GM21360 (cell line): ENCODE results near the gene ARHGEF17.
A peak's percentile ranks its signal among the peaks of the same experiment; 100 is the strongest.

Experiments used
- ATAC-seq: cut with Tn5 transposase; IDR thresholded peaks from one replicate; pipeline ENCODE4 v1.9.1; 2021; ENCODE audit warnings: mild to moderate bottlenecking, moderate library complexity; ENCODE audit not compliant: unreplicated experiment

Gene ARHGEF17

GRCh38 chr11:73350908-73351636, 43.0 kb downstream of the ARHGEF17 start:
- ATAC-seq = no peak

GRCh38 chr11:73353422-73353821, 45.3 kb downstream of the ARHGEF17 start:
- ATAC-seq = no peak

- ATAC-seq = no peak
These were observed 47.0 kb downstream of the ARHGEF17 start for GRCh38 chr11:73355109-73355508.

- ATAC-seq = no peak
These were observed 49.1 kb downstream of the ARHGEF17 start for GRCh38 chr11:73356979-73357860.

DNA sequence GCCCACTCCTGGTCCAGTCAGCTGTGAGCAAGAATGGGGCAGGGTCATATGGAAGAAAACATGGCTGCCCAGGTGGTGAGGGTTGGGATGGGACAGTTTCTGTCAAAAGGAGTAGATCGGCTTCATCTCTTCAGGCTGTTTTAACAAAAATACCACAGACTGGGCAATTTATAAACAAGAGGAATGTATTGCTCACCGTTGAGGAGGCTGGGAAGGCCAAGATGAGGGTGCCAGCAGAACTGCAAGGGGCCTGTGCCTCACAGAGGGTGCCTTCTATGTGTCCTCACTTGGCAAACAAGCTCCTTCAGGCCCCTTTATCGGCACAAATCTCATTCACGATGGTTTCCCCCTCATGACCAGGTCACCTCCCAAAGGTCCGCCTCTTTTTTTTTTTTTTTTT, 50.0 kb downstream of the ARHGEF17 start:
- no peak for ATAC-seq

DNA sequence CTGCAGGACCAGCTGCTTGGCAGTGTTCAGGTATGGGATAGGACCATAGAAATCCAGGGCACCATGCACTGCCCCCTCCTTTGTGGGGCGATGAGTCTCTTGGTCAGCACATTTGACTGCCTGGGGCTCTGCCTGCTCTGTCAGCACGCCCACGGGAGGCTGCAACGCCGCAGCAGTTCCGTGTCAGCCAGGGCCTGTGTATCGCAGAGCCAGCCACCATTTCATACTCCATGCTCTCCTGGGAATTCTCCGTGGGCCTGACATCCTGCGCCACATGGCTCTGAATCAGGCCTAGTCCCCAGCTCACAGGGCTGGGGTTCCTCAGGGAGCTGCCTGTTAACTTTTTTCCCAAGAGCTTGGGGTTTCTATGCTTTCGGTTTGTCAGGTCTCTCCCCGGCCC, 51.3 kb downstream of the ARHGEF17 start:
- ATAC-seq = no peak

DNA sequence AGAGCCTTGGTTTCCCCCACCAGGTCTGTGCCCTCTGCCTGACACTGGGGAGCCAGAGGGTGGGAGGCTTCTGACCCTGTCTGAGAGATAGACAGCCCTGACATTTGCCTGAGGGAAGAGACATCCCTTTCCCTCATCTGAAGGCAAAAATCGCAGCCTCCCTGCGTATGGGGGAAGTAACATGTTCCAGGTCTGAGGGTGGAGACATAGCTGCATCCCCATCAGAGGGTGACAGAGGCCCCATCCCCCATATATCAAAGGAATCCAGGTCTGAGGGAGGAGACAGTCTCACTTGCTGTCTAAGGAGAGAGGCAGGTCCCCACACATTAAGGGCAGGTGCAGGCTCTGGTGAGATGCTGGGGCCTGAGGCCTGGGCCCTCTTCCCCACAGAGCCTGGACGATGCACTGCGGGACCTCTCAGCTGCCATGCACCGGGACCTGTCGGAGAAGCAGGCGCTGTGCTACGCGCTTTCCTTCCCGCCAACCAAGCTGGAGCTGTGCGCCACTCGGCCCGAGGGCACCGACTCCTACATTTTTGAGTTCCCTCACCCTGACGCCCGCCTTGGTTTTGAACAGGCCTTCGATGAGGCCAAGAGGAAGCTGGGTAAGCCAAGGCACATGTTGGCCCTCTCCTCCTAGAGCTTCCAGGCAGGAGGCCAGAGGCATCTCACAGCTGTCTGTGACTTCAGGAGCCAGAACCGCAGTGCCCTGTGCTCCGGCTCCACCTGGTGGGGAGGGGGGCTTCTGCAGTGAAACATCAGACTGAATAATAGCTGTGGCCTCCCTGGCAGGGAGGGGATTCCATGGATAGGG, 52.1 kb downstream of the ARHGEF17 start:
- no peak for ATAC-seq

- ATAC-seq = no peak
These were observed 52.8 kb downstream of the ARHGEF17 start for GRCh38 chr11:73360743-73361369.

DNA sequence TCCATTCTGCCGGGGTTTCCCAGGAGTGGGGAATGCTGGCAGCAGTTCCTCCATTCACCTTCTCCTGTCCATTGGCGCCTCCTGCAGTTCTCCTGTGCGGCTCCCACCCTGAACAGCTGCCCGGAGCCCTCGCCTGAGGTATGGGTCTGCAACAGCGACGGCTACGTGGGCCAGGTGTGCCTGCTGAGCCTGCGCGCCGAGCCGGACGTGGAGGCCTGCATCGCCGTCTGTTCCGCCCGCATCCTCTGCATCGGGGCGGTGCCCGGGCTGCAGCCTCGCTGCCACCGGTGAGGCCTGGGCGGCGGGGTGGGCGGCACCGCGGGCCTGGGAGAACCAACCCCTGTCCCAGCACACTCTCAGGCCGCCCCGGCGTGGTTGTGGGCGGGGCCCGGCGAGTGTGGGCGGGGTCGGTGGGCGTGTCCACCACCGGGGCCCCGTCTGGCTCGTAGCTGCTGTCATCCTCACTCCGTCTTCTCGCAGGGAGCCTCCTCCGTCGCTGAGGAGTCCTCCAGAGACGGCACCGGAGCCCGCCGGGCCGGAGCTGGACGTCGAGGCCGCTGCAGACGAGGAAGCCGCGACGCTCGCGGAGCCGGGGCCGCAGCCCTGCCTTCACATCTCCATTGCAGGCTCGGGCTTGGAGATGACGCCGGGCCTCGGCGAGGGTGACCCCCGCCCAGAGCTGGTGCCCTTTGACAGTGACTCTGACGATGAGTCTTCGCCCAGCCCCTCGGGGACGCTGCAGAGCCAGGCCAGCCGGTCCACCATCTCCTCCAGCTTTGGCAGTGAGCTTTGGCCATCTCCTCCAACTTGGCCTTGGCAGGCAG, 54.1 kb downstream of the ARHGEF17 start:
- ATAC-seq = no peak

DNA sequence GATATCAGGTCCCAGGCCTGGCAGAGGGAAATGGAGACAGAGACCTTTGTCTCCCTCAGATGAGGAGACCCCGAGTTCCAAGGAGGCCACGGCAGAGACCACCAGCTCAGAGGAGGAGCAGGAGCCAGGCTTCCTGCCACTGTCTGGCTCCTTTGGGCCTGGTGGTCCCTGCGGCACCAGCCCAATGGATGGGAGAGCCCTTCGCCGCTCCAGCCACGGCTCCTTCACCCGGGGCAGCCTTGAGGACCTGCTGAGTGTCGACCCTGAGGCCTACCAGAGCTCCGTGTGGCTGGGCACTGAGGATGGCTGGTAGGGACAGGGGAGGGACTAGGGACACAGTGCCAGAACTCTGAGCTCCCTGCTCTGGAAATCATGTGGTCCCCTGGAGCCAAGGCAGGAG, 55.1 kb downstream of the ARHGEF17 start:
- ATAC-seq = no peak

DNA sequence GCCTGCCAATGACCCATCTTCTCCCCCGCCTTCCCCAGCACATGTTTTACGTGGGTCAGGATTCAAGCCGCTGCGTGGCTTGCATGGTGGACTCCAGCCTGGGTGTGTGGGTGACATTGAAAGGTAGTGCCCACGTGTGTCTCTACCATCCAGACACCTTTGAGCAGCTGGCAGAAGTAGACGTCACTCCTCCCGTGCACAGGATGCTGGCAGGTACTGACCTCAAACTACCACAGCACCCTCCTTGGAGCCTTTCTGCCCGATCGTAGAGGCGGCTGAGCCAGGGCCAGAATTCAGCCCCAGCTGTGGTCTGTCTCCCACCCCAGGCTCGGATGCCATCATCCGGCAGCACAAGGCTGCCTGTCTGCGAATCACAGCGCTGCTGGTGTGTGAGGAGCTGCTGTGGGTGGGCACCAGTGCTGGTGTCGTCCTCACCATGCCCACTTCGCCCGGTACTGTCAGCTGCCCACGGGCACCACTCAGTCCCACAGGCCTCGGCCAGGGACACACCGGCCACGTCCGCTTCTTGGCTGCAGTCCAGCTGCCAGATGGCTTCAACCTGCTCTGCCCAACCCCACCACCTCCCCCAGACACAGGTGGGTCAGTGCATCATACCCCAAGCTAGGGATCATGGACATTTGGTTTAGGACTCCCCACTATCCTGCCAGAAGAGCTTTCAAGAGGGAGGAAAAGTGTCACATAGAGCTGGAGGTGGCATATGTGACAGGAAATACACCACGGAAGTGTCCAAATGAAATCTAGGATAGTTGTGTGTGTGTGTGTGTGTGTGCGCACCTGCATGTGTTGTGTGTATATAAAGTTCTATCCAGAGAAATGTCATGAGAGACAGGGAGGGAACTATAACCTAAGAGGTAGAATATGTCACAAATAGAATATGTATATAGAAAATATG, 57.5 kb downstream of the ARHGEF17 start:
- no peak for ATAC-seq

DNA sequence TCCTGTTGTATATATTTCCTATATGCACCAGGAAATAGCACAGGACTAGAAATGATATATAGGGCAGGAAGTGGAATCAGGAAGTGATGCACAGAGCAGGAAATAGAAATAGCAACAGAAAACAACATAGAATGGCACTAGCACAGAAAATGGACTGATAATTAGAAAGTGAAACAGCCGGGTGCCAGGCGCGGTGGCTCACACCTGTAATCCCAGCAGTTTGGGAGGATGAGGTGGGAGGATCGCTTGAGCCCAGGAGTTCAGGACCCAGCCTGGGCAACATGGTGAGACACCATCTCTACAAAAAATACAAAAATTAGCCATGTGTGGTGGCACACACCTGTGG, 58.2 kb downstream of the ARHGEF17 start:
- ATAC-seq = no peak

DNA sequence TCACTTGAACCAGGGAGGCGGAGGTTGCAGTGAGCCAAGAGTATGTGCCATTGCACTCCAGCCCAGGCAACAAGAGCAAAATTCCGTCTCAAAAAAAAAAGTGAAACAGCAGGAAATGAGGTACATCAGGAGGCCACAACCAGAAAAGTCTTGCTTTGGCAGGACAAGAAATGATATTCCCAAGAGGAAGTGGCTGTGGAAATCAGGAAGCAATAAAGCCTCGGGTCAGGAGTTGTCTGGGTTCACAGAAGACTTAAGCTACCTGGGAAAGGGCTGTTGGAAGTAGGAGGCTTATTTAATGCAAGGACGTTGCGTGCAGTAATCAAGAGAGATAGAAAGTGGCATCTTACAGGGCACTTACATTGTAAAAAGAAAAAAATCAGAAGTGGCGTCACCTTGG, 58.9 kb downstream of the ARHGEF17 start:
- ATAC-seq = no peak

DNA sequence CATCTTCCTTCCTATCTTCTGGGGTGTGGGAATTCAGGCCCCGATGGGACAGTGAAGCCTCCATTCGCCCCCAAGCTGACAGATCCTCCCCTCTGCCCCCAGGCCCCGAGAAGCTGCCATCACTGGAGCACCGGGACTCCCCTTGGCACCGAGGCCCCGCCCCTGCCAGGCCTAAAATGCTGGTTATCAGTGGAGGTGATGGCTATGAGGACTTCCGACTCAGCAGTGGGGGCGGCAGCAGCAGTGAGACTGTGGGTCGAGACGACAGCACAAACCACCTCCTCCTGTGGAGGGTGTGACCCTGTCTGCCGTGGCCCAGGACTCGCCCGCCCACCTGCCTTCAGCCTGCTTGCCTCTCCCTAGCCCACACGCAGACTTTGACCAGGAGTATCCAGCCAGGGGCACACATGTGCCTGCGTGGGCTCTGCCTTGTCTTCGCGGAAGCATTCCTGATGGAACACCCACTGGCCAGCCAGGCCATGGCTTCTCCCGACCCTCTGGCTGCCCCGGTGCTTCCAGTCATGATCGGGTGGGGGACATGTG, 59.5 kb downstream of the ARHGEF17 start:
- ATAC-seq = no peak

- ATAC-seq = no peak
These were observed 64.4 kb downstream of the ARHGEF17 start for GRCh38 chr11:73372375-73372993.

DNA sequence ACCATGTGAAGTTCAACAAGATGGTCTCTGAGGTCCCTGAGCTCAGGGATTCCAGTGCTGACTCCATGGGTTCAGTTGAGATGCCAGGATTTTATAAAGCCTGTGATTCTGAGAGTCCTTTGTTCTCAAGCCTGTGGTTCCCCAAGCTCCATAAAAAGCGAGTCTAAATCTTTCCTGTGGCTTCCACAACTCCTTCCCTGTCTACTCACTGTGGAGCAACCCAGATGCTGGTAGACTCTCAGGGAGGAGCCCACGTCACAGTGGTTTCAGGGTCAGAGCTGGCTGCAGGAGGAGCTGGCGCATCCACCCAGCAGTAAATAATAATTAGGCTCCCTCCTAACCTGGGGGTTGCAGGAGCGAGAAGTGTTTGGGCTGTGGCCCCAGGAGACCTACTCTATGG, 66.1 kb downstream of the ARHGEF17 start:
- no peak for ATAC-seq

- no peak for ATAC-seq
These were observed 67.7 kb downstream of the ARHGEF17 start for GRCh38 chr11:73375830-73376159.

DNA sequence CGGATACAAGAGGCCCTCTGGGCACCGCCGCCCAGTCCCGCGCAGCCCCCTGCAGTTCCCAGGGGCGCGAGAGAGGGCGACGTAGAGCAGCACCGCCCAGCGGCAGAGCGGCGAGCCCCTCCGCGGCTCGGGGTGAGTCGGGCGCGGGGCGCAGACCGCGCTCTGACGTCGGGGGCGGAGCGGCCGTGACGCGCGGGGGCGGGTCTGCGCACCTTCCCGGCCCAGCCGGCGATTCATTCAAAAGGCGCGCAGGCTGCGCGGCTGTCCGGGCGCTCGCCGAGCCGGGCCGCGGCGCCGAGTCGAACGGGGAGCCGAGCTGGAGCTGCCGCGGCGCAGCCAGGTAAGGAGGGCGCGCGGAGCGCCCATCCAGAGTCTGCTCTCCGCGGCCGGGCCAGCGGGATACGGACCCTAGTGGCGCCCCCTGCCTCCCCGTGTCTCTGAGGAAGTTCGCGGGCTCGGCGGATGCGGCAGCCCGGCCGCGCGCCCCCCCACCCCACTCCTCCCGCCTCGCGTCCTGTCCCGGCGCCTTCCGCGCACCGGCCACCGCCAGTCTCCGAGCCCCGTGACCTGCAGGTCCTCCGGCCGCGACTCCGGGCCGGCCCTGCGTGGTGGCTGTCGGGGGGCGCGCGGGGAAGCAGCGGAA, 68.2 kb downstream of the ARHGEF17 start, which contains the start of gene RELT:
Gene RELT, plus strand, starts transcription at position 240 of the 643 bp plus-strand sequence. CDS start 12,738 bp downstream, outside the sequence.
- ATAC-seq = peak; percentile 78
